ENCODE measurements around the gene RNASEH2A.
A peak's percentile ranks its signal among the peaks of the same experiment; 100 is the strongest.

- TF ChIP-seq CTCF (IDR thresholded peaks at IDR 0.05) (peak in 1 of 6 experiments; percentile 2), POLR2A (IDR thresholded peaks at IDR 0.05) (peak; percentile 73 to 75)
Measured at GRCh38 chr19:12782424-12783290, 23.7 kb upstream of the RNASEH2A start.

All from adrenal gland (tissue), 5 donors.